GM19463 (cell line): Measurements from ENCODE around the gene PDE10A.

ENCODE experiments used
- ATAC-seq: cut with Tn5 transposase; IDR thresholded peaks from one replicate; pipeline ENCODE4 v1.9.1; 2021; ENCODE audit warnings: mild to moderate bottlenecking, moderate library complexity; ENCODE audit not compliant: unreplicated experiment

The PDE10A gene

DNA sequence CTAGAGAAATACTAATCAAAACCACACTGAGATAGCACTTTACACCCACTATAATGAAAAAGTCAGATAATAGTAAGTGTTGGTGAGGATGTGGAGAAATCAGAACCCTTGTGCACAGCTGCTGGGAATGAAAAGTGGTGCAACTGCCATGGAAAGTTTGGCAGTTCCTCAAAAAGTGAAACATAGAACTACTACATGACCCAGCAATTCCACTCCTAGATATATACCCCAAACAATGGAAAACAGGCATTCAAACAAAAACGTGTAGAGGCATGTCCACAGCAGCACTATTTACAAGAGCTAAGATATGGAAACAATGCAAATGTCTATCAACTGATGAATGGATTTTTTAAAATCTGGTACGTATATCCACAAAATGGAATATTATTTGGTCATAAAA is 236.1 kb downstream of the PDE10A start:
- ATAC-seq: no peak

- no peak for ATAC-seq
Observed at GRCh38 chr6:165422192-165422591, 240.8 kb downstream of the PDE10A start.

DNA sequence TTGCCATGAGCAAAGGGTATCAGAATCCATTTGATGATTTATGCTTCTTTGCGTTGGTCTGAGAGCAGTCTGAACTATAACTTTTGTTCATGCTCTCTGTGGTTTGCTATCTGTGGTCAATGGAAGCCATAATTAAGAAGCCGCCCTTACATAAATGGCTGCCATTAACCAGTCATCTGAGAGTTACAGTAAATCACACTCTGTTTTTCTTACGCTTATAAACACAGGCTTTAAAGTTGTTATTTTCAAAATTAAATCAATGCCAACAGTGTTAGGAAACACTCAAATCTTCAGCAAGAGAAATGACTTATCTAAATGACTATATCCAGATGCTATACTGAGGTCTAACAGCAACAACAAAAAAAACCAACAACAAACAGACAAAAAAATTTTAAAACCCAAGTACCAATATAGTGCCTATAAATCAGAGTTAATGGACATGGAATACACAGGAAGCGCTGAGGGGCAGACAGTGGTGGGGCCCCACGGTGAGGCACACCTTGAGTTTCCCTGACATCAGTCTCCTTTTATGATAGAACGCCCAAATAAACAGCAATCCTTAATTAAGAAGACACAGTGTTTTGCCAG is 245.7 kb downstream of the PDE10A start:
- no peak for ATAC-seq

DNA sequence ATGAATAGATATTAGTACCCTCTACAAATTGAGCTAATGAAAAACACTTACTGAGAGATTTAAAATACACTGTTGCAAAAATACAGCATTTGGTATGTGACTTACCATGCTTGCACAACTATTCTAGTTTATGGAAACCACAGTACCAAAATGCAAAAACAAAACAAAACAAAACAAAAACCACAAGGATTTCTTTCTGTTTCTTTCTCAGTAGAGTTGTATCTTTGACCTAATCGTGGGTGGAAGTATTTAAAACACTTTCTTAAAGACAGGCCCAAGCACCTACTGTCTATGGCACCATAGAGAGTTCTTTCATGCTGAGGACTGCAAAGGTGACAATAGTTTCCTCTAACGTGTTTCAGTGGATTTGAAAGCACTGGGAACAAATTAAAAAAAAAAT is 258.3 kb downstream of the PDE10A start:
- ATAC-seq: no peak

- ATAC-seq: no peak
Observed at GRCh38 chr6:165404296-165404695, 258.7 kb downstream of the PDE10A start.

DNA sequence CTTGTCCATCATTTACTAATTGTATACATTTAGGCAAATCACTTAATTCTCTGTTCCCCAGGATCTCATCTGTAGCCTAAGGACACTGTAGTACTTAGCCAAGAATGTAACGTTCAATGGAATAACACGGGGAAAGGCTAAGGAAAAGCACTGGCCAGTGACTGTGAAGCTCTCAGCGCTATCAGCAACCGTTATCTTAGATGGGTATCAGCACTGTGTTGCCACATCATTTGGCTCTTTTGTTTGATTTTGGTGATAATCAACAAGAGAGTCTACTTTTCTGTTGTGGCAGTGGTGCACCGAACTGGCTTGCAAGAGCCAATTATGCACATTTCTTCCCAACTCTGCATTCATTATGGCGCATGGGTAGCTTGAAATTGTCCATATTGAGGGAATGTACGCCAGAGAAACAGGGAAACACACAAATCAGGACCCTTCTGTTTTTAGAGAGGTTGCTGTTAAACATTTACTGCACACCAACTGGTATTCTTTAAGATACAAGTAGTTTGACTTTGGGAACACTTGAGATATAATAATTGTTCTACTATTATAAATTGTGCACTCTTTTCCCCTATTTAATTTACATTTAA is 259.9 kb downstream of the PDE10A start:
- ATAC-seq: no peak

GRCh38 chr6:165401092-165401491 is 261.9 kb downstream of the PDE10A start:
- ATAC-seq: no peak

- no peak for ATAC-seq
Observed at GRCh38 chr6:165390475-165390874, 272.6 kb downstream of the PDE10A start.

DNA sequence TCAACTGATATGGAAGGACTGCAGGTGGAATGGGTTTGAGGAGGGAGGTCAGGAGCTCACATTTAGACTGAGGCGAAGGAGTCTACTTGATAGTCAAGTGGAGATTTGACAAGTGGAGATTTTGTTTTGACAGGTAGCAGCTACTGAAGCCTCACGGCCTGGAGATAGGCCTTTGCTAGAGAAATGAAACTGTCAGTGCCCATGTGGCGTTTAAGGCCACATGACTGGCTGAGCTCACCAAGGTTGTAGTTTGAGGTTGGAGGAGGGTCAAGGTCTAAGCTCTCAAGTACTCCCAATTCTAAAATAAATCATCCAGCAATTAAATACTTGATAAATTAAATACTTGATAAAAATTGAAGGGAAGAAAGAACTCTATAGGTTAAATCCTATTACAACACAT is 273.5 kb downstream of the PDE10A start:
- ATAC-seq: no peak

GRCh38 chr6:165383323-165383722 is 279.7 kb downstream of the PDE10A start:
- ATAC-seq: no peak

- ATAC-seq: no peak
Observed at GRCh38 chr6:165376100-165376499, 286.9 kb downstream of the PDE10A start.

DNA sequence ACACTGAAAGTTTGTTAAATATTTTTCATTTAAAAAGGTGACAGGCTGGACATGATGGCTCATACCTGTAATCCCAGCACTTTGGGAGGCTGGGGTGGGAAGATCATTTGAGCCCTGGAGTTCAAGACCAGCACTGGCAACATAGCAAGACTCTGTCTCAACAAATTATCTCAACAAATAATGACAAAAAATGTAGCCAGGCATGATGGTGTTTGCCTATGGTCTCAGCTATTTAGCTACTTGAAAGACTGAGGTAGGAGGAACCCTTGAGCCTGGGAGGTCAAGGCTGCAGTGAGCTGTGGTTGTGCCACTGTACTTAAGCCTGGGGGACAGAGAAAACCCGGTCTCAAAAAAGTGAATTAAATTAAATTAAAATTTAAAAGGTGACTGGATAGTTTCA is 297.7 kb downstream of the PDE10A start:
- ATAC-seq: no peak

GRCh38 chr6:165345700-165346099 is 317.3 kb downstream of the PDE10A start:
- ATAC-seq: no peak

- no peak for ATAC-seq
Observed at GRCh38 chr6:165340532-165340931, 322.5 kb downstream of the PDE10A start.

DNA sequence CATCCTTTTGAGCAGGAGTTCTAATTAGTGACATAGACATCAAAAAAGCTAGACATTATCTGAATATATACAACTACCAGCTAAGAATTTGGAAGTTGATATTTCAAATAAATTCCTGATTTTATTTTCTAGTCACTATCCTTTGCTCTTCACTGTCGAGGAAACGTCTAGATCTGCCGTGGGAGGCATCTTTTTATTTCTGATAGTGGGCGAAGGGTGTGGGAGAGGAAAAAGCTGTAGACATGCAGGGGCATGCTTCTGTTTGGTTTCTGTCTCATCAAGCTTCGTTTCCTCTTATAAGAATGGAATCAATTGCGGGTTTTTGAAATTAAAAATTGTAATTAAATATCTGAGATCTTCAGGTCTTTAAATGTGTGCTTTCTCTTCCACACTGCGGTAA is 337.4 kb downstream of the PDE10A start:
- ATAC-seq: no peak

GRCh38 chr6:165321555-165322145 is 341.4 kb downstream of the PDE10A start:
- ATAC-seq: no peak

- ATAC-seq: no peak
Observed at GRCh38 chr6:165321150-165321549, 341.9 kb downstream of the PDE10A start.

DNA sequence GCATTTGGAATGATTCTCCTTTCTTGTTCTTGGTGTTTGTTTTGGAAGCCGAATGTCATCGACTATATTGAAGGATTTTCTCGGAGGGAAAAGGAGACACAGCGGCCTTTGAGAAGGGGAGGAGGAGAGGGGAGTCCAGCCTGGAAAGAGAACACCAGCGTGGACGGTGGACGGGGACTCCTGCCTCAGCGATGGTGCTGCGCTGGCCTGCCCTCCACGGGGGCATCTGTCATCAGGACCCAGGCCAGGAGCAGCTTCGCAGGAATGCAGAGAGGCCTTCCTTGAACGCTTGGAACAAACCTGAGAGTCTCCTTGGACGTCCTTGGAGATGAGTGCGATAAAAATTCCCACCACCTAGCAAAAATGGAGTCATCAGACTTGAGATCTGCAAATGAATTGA is 345.3 kb downstream of the PDE10A start:
- ATAC-seq: no peak

GRCh38 chr6:165308926-165309731 is 353.9 kb downstream of the PDE10A start, which contains the start of gene C6orf118:
Gene C6orf118 (minus strand): TSS chr6:165309605. CDS start chr6:165309586, 19 bp downstream.
- no peak for ATAC-seq

DNA sequence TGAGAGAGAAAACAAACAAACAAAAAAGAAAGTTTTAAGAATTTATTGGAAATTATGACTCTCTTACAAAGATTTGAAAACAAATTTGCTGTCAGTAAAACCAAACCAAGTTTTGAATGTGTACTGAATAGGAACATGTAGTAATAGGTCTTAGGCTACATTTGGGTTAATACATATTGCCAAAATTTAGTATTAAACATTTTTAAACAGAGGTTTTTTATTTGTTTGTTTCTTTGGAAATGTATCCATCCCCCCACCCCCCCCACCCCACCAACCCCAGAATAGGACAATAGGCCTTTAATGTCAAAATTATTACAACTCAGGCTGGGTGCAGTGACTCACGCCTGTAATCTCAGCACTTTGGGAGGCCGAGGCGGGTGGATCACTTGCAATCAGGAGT is 356.1 kb downstream of the PDE10A start:
- no peak for ATAC-seq

DNA sequence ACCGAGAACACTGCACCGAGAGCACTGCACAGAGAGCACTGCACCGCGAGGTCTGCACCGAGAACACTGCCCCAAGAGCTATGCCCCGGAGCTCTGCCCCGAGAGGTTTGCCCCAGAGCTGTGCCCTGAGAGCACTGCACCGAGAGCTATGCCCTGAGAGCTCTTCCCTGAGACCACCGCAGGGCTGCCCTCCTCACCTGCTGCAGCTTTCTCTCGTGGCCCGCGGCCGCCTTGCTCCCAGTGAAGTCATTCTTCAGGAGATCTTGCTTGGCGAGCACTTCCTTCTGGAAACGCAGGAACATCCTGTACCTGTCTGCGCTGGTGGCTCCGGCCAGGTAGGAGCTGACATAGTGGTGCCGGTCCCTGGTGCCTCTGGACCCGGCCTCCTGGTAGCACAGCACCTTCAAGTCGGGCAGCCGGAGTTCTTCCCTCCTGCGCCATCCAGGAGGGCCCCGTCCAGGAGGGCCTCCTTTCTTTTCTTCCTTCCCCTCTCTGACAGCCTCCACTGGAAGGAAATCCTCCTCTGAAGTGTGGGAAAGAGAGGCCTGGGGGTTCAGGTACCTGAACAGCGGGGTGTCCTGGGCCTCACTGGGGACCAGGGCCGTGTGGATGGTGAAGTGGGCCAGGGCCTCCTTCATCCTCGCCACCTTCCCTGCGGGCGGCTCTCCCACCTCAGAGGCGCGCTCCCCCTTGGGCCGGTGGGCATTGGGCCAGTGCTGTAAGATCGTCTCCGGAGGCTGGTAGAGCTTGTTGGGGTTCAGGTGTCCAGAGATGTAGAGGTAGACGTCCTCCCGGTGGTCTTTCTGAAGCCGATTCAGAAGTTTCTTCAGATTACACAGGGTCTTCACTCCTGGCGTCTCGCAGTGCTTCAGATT is 361.4 kb downstream of the PDE10A start:
- ATAC-seq: no peak
